Measurements from ENCODE around the gene TBC1D8B. TPM values are rescaled to one million over a fixed set of nuclear protein-coding genes. Genes with fewer than 3 reads are reported as not detected.
"Not testable (repeated sequence)": the region's sequence is repeated elsewhere in the genome, so short reads cannot be mapped to it uniquely, and the experiment has no call there.

TBC1D8B gene
- total and polyA plus RNA-seq, 2 of the 8 experiments (the other 6 are each of a cell fraction or from before 2014, with no cell fraction given): 0.91 to 8.4 TPM

DNA sequence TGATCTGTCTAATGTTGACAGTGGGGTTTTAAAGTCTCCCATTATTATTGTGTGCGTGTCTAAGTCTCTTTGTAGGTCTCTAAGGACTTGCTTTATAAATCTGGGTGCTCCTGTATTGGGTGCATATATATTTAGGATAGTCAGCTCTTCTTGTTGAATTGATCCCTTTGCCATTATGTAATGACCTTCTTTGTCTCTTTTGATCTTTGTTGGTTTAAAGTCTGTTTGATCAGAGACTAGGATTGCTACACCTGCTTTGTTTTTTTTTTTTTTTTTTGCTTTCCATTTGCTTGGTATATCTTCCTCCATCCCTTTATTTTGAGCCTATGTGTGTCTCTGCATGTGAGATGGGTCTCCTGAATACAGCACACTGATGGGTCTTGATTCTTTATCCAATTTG lies 33.2 kb upstream of the TBC1D8B start:
- H4K91ac ChIP-seq (replicated peaks; ENCODE audit: insufficient read length, low read length); H3K23me2 ChIP-seq (ENCODE audit: low read depth, low read length); H2AK5ac ChIP-seq (ENCODE audit: low read depth, low read length); H3K4me2 ChIP-seq (ENCODE audit: insufficient read depth in 1 of 2, low read depth in 2 of 2, low read length in 2 of 2); H3K79me1 ChIP-seq (ENCODE audit: low read depth, low read length); H3K27me3 ChIP-seq (replicated peaks in 1 of 4; ENCODE audit: control insufficient read depth in 3 of 4, extremely low read depth in 1 of 4, insufficient read depth in 3 of 4, low read length in 3 of 4); H3K14ac ChIP-seq (ENCODE audit: insufficient read length); DNase-seq (ENCODE audit: low read depth in 1 of 2, low spot score in 2 of 2); H3K4me3 ChIP-seq (ENCODE audit: extremely low read depth in 1 of 4, insufficient read depth in 2 of 4, low read depth in 3 of 4, low read length in 4 of 4); POLR2A ChIA-PET (ENCODE audit: partially characterized antibody); H3K18ac ChIP-seq (ENCODE audit: extremely low read depth, low read length); H3K4me1 ChIP-seq (replicated peaks in 1 of 4; ENCODE audit: control insufficient read depth in 3 of 4, insufficient read depth in 4 of 4, low read length in 3 of 4); H4K8ac ChIP-seq (ENCODE audit: extremely low read depth, insufficient read depth, low read length); H3K79me2 ChIP-seq (ENCODE audit: control insufficient read depth in 1 of 2, insufficient read depth in 2 of 2, low read length in 2 of 2); H3K4ac ChIP-seq (replicated peaks; ENCODE audit: insufficient read length, low read depth, low read length); H2BK15ac ChIP-seq (ENCODE audit: low read length); H4K5ac ChIP-seq (ENCODE audit: insufficient read length, low read depth, low read length); H2BK12ac ChIP-seq (ENCODE audit: low read depth, low read length); H3K9ac ChIP-seq (replicated peaks in 1 of 4; ENCODE audit: extremely low read depth in 1 of 4, low read depth in 3 of 4, low read length in 3 of 4); H2AFZ ChIP-seq (ENCODE audit: low read length); H4K20me1 ChIP-seq (replicated peaks in 1 of 2; ENCODE audit: control insufficient read depth in 1 of 2, insufficient read depth in 2 of 2, low read length in 2 of 2); CTCF ChIA-PET (ENCODE audit: partially characterized antibody); H3K27ac ChIP-seq (ENCODE audit: low read depth, low read length); H3K9me3 ChIP-seq (ENCODE audit: insufficient read depth in 2 of 2, low read depth in 1 of 2, low read length in 1 of 2); H3K23ac ChIP-seq (ENCODE audit: insufficient read length); H3K36me3 ChIP-seq (ENCODE audit: control insufficient read depth in 2 of 4, insufficient read depth in 4 of 4, low read length in 3 of 4); H2BK5ac ChIP-seq (ENCODE audit: low read depth, low read length); H2BK120ac ChIP-seq (replicated peaks; ENCODE audit: low read depth, low read length); H2BK20ac ChIP-seq (ENCODE audit: low read length); FAIRE-seq; H3K56ac ChIP-seq (replicated peaks; ENCODE audit: insufficient read length, low read depth, low read length): not testable (repeated sequence)
- WGBS, 2 experiments (ENCODE audit: extremely low coverage in 1 of 2, insufficient coverage in 1 of 2, insufficient read length in 1 of 2, insufficient replicate concordance in 2 of 2, low coverage in 1 of 2, low lambda C conversion rate in 2 of 2, missing lambda C conversion rate in 1 of 2): 79% methylated on average over 1 of the region's 1 CpG; no CpG with 5 or more reads in 1 of the 2 experiments

All from H1 (cell line).